Endodermal cell (in vitro differentiated cells): ENCODE measurements around the gene TTC28. TPM values are rescaled to one million over a fixed set of nuclear protein-coding genes. Genes with fewer than 3 reads are reported as not detected.

Experiments used
- DNase-seq: peaks from one replicate; pipeline ENCODE4 v3.0.0-alpha.2; 2017
- H3K27ac ChIP-seq: 2 replicates; pipeline ENCODE4 v1.5.1; 2013; ENCODE audit warnings: mild to moderate bottlenecking, low read depth, low read length, moderate library complexity
- H3K27me3 ChIP-seq: 2 replicates; pipeline ENCODE4 v1.6.1; 2013; ENCODE audit warnings: mild to moderate bottlenecking, low read length, moderate library complexity; ENCODE audit not compliant: insufficient read depth, control insufficient read depth, poor library complexity, severe bottlenecking
- H3K36me3 ChIP-seq: 2 replicates; pipeline ENCODE4 v1.7.0; 2013; ENCODE audit warnings: mild to moderate bottlenecking, low read length, moderate library complexity; ENCODE audit not compliant: control insufficient read depth, insufficient read depth
- H3K4me1 ChIP-seq: one replicate; pipeline ENCODE4 v1.7.0; 2013; ENCODE audit warnings: low read length; ENCODE audit not compliant: control insufficient read depth, insufficient read depth
- H3K4me3 ChIP-seq: 2 replicates; pipeline ENCODE4 v1.5.1; 2013; ENCODE audit warnings: mild to moderate bottlenecking, low read length, moderate library complexity
- H3K9ac ChIP-seq: 2 replicates; pipeline ENCODE4 v1.6.1; 2013; ENCODE audit warnings: mild to moderate bottlenecking, low read length, moderate library complexity; ENCODE audit not compliant: poor library complexity, severe bottlenecking; ENCODE audit errors: extremely low read depth
- H3K9me3 ChIP-seq: 2 replicates; pipeline ENCODE4 v1.6.1; 2013; ENCODE audit warnings: mild to moderate bottlenecking, low read length, moderate library complexity; ENCODE audit not compliant: control insufficient read depth
- H3K27ac Mint-ChIP-seq: 2 replicates; pipeline ENCODE4 v1.8.0; 2020; ENCODE audit warnings: mixed read lengths
- H3K27me3 Mint-ChIP-seq: 2 replicates; pipeline ENCODE4 v1.8.0; 2021; ENCODE audit warnings: mild to moderate bottlenecking, mixed read lengths; ENCODE audit not compliant: insufficient read depth
- H3K36me3 Mint-ChIP-seq: 2 replicates; pipeline ENCODE4 v1.8.0; 2020; ENCODE audit warnings: low read depth, mixed read lengths
- H3K4me1 Mint-ChIP-seq: 2 replicates; pipeline ENCODE4 v1.8.0; 2020; ENCODE audit warnings: mixed read lengths
- H3K4me3 Mint-ChIP-seq: 2 replicates; pipeline ENCODE4 v1.8.0; 2020; ENCODE audit warnings: mild to moderate bottlenecking, moderate library complexity, mixed read lengths
- H3K9me3 Mint-ChIP-seq: 2 replicates; pipeline ENCODE4 v1.8.0; 2020; ENCODE audit warnings: mild to moderate bottlenecking, mixed read lengths
- WGBS, 2 experiments: methylation state at CpG; one replicate each; pipeline versions ENCODE4 v1.1.5 to v1.1.7; 2013; ENCODE audit warnings: missing lambda C conversion rate in 2 of 2, mixed read lengths in 1 of 2; ENCODE audit not compliant: insufficient coverage in 1 of 2, insufficient read length in 1 of 2; 5-methylcytosine and 5-hydroxymethylcytosine counted together
- total RNA-seq, 2 donors: library from RNA; stranded (reverse); fragmentation: NEBNext Ultra II Directional in 1 of 2; extraction: Animal tissue kit (Norgen Biotek cat#: 25700) in 1 of 2; gene quantifications; 2 replicates in 1 of 2; 3 replicates in 1 of 2; pipeline ENCODE4 v1.2.1, GENCODE V29; 2021
- TF ChIP-seq, protein P1 (sequence below): fragments of 200-600 bp; sonication (generic); conservative IDR thresholded peaks from 2 replicates; pipeline ENCODE4 v1.5.0; 2021; ENCODE audit warnings: antibody characterized with exemption, mild to moderate bottlenecking

The TTC28 gene
- total RNA-seq, 2 donors from 2014 or later = 28.6 to 34.0 TPM

DNA sequence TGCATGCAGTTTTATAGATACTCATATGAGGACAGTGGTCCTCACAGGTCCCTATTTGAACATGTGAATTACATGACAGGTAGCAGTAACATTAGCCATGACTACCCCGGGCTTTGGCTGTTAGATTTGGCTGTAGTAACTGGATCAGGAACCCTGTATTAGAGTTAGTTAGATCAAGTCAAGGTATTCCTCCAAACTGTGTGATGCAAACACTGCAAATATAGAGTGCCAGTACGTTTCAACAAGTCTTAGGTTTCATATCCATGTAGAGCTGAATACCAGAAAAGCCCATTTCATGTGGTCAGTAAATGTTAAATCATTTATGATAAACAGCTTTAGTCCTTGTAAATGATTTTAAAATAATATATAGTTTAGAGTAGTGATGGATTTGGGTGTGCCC, 731.1 kb downstream of the TTC28 start:
- TF ChIP-seq, protein P1, sequence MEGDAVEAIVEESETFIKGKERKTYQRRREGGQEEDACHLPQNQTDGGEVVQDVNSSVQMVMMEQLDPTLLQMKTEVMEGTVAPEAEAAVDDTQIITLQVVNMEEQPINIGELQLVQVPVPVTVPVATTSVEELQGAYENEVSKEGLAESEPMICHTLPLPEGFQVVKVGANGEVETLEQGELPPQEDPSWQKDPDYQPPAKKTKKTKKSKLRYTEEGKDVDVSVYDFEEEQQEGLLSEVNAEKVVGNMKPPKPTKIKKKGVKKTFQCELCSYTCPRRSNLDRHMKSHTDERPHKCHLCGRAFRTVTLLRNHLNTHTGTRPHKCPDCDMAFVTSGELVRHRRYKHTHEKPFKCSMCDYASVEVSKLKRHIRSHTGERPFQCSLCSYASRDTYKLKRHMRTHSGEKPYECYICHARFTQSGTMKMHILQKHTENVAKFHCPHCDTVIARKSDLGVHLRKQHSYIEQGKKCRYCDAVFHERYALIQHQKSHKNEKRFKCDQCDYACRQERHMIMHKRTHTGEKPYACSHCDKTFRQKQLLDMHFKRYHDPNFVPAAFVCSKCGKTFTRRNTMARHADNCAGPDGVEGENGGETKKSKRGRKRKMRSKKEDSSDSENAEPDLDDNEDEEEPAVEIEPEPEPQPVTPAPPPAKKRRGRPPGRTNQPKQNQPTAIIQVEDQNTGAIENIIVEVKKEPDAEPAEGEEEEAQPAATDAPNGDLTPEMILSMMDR = no peak
- Mint-ChIP-seq H3K4me1 (peaks cover 15% of the 10 kb centered on the region), H3K27ac (no peak overlapping the region), H3K9me3 (no peaks in the 10 kb centered on the region), H3K27me3 (no peaks in the 10 kb centered on the region), H3K36me3 (no peaks in the 10 kb centered on the region), H3K4me3 (no peak overlapping the region)
- Histone ChIP-seq H3K36me3 (no peaks in the 10 kb centered on the region), H3K4me3 (no peak overlapping the region), H3K27me3 (no peaks in the 10 kb centered on the region), H3K9me3 (no peaks in the 10 kb centered on the region), H3K9ac (no peak overlapping the region), H3K4me1 (no peaks in the 10 kb centered on the region), H3K27ac (no peak overlapping the region)
- no peak for DNase-seq
- 95 to 100% methylated on average over 1 to 2 of the region's 2 CpGs for WGBS, 2 experiments

DNA sequence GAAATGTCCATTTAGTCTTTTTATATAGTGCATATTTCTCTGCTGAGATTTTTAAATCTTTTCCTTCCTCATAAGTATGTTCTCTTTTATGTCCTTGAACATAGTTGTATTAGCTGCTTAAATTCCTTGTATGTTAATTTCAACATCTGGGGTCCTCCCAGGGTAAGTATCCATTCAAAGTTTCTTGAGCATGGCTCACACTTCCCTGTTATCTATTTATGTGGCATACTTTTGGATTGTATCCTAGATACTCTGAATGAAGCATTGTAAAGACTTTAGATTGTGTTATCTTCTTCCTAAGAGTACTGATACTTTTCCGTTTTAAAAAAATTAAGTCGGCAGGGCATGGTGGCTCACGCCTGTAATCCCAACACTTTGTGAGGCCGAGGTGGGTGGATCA, 732.2 kb downstream of the TTC28 start:
- Mint-ChIP-seq H3K4me1 (peaks cover 15% of the 10 kb centered on the region), H3K36me3 (no peaks in the 10 kb centered on the region), H3K27me3 (no peaks in the 10 kb centered on the region), H3K9me3 (no peaks in the 10 kb centered on the region), H3K4me3 (no peak overlapping the region), H3K27ac (no peak overlapping the region)
- no peak overlapping the region for H3K9ac ChIP-seq
- DNase-seq = no peak
- H3K27me3 ChIP-seq = no peaks in the 10 kb centered on the region
- H3K4me3 ChIP-seq = no peak overlapping the region
- TF ChIP-seq, protein P1 = no peak
- H3K9me3 ChIP-seq = no peaks in the 10 kb centered on the region
- WGBS, 2 experiments = 83 to 89% methylated on average over 4 of the region's 4 CpGs
- H3K27ac ChIP-seq = no peak overlapping the region
- no peaks in the 10 kb centered on the region for H3K36me3 ChIP-seq
- no peaks in the 10 kb centered on the region for H3K4me1 ChIP-seq

DNA sequence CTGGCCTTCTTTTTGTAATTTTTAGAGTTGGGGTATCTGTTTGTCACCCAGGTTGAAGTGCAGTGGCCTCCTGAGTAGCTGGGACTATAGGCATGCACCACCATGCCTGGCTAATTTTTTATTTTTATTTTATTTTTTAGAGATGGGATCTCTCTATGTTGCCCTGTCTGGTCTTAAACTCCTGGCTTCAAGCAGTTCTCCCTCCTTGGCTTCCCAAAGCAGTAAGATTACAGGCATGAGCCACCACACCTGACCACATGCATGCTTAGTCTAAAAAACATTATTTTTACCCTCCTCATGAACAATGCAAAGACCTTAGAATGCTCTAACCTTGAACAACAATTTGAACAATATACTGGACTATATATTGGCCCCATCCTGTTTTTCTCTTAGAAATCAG, 738.5 kb downstream of the TTC28 start:
- H3K27me3 Mint-ChIP-seq = no peaks in the 10 kb centered on the region
- no peaks in the 10 kb centered on the region for H3K27me3 ChIP-seq
- no peak overlapping the region for H3K9ac ChIP-seq
- no peaks in the 10 kb centered on the region for H3K9me3 ChIP-seq
- no peaks in the 10 kb centered on the region for H3K9me3 Mint-ChIP-seq
- no peak overlapping the region for H3K4me3 Mint-ChIP-seq
- DNase-seq = no peak
- peaks cover 15% of the 10 kb centered on the region for H3K36me3 Mint-ChIP-seq
- no peak overlapping the region for H3K27ac Mint-ChIP-seq
- H3K27ac ChIP-seq = no peak overlapping the region
- peaks cover 16% of the 10 kb centered on the region for H3K36me3 ChIP-seq
- no peaks in the 10 kb centered on the region for H3K4me1 Mint-ChIP-seq
- no peaks in the 10 kb centered on the region for H3K4me1 ChIP-seq
- TF ChIP-seq, protein P1 = no peak
- no peak overlapping the region for H3K4me3 ChIP-seq
